DOHH2 (cell line): ENCODE results near the gene SLC29A2.

Source experiments
- H3F3A ChIP-seq: fragments of 200-600 bp; sonication (generic), shearing (Covaris generic); 2 replicates; pipeline ENCODE4 v1.6.0; 2016; ENCODE audit warnings: antibody characterized with exemption, mild to moderate bottlenecking; ENCODE audit not compliant: control insufficient read depth, insufficient read depth
- H3K27ac ChIP-seq: fragments of 200-600 bp; sonication (generic); 2 replicates; pipeline ENCODE4 v1.5.1; 2014; ENCODE audit warnings: low read depth, mild to moderate bottlenecking, low read length, moderate library complexity
- H3K27me3 ChIP-seq: fragments of 200-600 bp; sonication (generic); 2 replicates; pipeline ENCODE4 v1.6.1; 2014; ENCODE audit warnings: mild to moderate bottlenecking, low read length, mixed read lengths; ENCODE audit not compliant: control insufficient read depth
- H3K36me3 ChIP-seq: fragments of 200-600 bp; sonication (generic); 2 replicates; pipeline ENCODE4 v1.6.1; 2014; ENCODE audit warnings: mild to moderate bottlenecking, low read length, moderate library complexity, mixed read lengths; ENCODE audit not compliant: control insufficient read depth
- H3K4me1 ChIP-seq: fragments of 200-600 bp; sonication (generic); 2 replicates; pipeline ENCODE4 v1.6.1; 2014; ENCODE audit warnings: mild to moderate bottlenecking, low read length, mixed read lengths; ENCODE audit not compliant: control insufficient read depth
- H3K4me2 ChIP-seq: fragments of 200-600 bp; sonication (generic); 2 replicates; pipeline ENCODE4 v1.6.0; 2014; ENCODE audit warnings: mild to moderate bottlenecking, low read length, moderate library complexity
- H3K4me3 ChIP-seq: fragments of 200-600 bp; sonication (generic); 2 replicates; pipeline ENCODE4 v1.5.1; 2014; ENCODE audit warnings: mild to moderate bottlenecking, low read length, mixed read lengths
- H3K79me2 ChIP-seq: fragments of 200-600 bp; sonication (generic); 2 replicates; pipeline ENCODE4 v1.6.1; 2014; ENCODE audit warnings: mild to moderate bottlenecking, low read length, mixed read lengths; ENCODE audit not compliant: control insufficient read depth
- H3K9me2 ChIP-seq: fragments of 200-600 bp; sonication (generic); replicated peaks from 2 replicates; pipeline ENCODE4 v1.6.1; 2014; ENCODE audit warnings: mild to moderate bottlenecking, low read length, mixed read lengths; ENCODE audit not compliant: control insufficient read depth
- H3K9me3 ChIP-seq: fragments of 200-600 bp; sonication (generic); 2 replicates; pipeline ENCODE4 v1.6.1; 2014; ENCODE audit warnings: antibody characterized with exemption, low read length, mixed read lengths; ENCODE audit not compliant: control insufficient read depth, insufficient read depth
- H4K20me1 ChIP-seq: fragments of 200-600 bp; sonication (generic); 2 replicates; pipeline ENCODE4 v1.6.0; 2014; ENCODE audit warnings: low read depth, mild to moderate bottlenecking, antibody characterized with exemption, low read length, moderate library complexity; ENCODE audit not compliant: control insufficient read depth, insufficient read depth
- CTCF ChIP-seq: fragments of 200-600 bp; sonication (generic); IDR thresholded peaks from one replicate; pipeline ENCODE4 v1.5.1; 2014; ENCODE audit warnings: antibody characterized with exemption, mild to moderate bottlenecking, low read depth, low read length; ENCODE audit not compliant: poor library complexity, severe bottlenecking
- EZH2phosphoT487 ChIP-seq: fragments of 200-600 bp; sonication (generic); IDR thresholded peaks from 2 replicates; pipeline ENCODE4 v1.6.1; 2017; ENCODE audit warnings: borderline replicate concordance, mild to moderate bottlenecking, antibody characterized with exemption, low read length, moderate library complexity, mixed read lengths

Gene SLC29A2

GRCh38 chr11:66414120-66414934 is 42.8 kb upstream of the SLC29A2 start:
- no peak overlapping the region for H3K4me2 ChIP-seq
- H3K9me3 ChIP-seq, result no peaks in the 10 kb centered on the region
- no peaks in the 10 kb centered on the region for H3K4me1 ChIP-seq
- H3K4me3 ChIP-seq, result no peak overlapping the region
- H3K27ac ChIP-seq, result no peak overlapping the region
- H3F3A ChIP-seq, result no peaks in the 10 kb centered on the region
- H3K9me2 ChIP-seq, result no peaks in the 10 kb centered on the region
- peaks cover 65% of the 10 kb centered on the region for H3K27me3 ChIP-seq
- no peaks in the 10 kb centered on the region for H3K79me2 ChIP-seq
- no peaks in the 10 kb centered on the region for H3K36me3 ChIP-seq
- peaks cover 3% of the 10 kb centered on the region; the same call in 1 of the 2 replicates for H4K20me1 ChIP-seq
- no peak for TF ChIP-seq CTCF

GRCh38 chr11:66413167-66413566 is 41.6 kb upstream of the SLC29A2 start:
- Histone ChIP-seq H3K79me2 (no peaks in the 10 kb centered on the region), H3F3A (no peaks in the 10 kb centered on the region), H4K20me1 (peaks cover 3% of the 10 kb centered on the region; the same call in 1 of the 2 replicates), H3K4me3 (no peak overlapping the region), H3K36me3 (no peaks in the 10 kb centered on the region), H3K27me3 (peaks cover 64% of the 10 kb centered on the region), H3K4me1 (peaks cover 6% of the 10 kb centered on the region), H3K9me2 (no peaks in the 10 kb centered on the region), H3K4me2 (no peak overlapping the region), H3K9me3 (no peaks in the 10 kb centered on the region), H3K27ac (no peak overlapping the region)
- TF ChIP-seq EZH2phosphoT487 (no peak), CTCF (no peak)

GRCh38 chr11:66412110-66412509 is 40.5 kb upstream of the SLC29A2 start:
- peaks cover 3% of the 10 kb centered on the region; the same call in 1 of the 2 replicates for H4K20me1 ChIP-seq
- H3K4me1 ChIP-seq, result peaks cover 6% of the 10 kb centered on the region
- no peaks in the 10 kb centered on the region for H3K36me3 ChIP-seq
- H3K79me2 ChIP-seq, result no peaks in the 10 kb centered on the region
- H3F3A ChIP-seq, result no peaks in the 10 kb centered on the region
- TF ChIP-seq EZH2phosphoT487, result no peak
- TF ChIP-seq CTCF, result no peak
- H3K4me3 ChIP-seq, result no peak overlapping the region
- peaks cover 58% of the 10 kb centered on the region for H3K27me3 ChIP-seq
- no peaks in the 10 kb centered on the region for H3K9me2 ChIP-seq
- no peak overlapping the region for H3K27ac ChIP-seq
- H3K4me2 ChIP-seq, result no peak overlapping the region
- H3K9me3 ChIP-seq, result no peaks in the 10 kb centered on the region
